Liver (tissue), 9 donors: ENCODE results near the gene MYL7. TPM values are rescaled to one million over a fixed set of nuclear protein-coding genes. Genes with fewer than 3 reads are reported as not detected.

Experiments used
- DNase-seq: peaks from one replicate; pipeline ENCODE4 v3.0.0-alpha.2; 2017; ENCODE audit warnings: low spot score
- H3K27ac ChIP-seq, 2 donors: one replicate each; pipeline ENCODE4 v1.7.0; 2013; ENCODE audit warnings: inconsistent platforms in 2 of 2, low read length in 2 of 2, control low read depth in 1 of 2, low read depth in 1 of 2, mild to moderate bottlenecking in 1 of 2
- H3K27me3 ChIP-seq, 4 donors: one replicate each; pipeline versions ENCODE4 v1.6.1 to v1.7.0; 2013; ENCODE audit warnings: low read length in 3 of 4, inconsistent platforms in 1 of 4, mild to moderate bottlenecking in 1 of 4, moderate library complexity in 1 of 4; ENCODE audit not compliant: control insufficient read depth in 4 of 4, insufficient read depth in 4 of 4
- H3K36me3 ChIP-seq, 4 donors: one replicate each; pipeline versions ENCODE4 v1.6.1 to v1.7.0; 2013; ENCODE audit warnings: low read length in 3 of 4, mild to moderate bottlenecking in 3 of 4, low read depth in 1 of 4, moderate library complexity in 1 of 4; ENCODE audit not compliant: control insufficient read depth in 4 of 4, insufficient read depth in 3 of 4
- H3K4me1 ChIP-seq, 4 donors: one replicate each; pipeline versions ENCODE4 v1.6.1 to v1.7.0; 2013; ENCODE audit warnings: low read length in 3 of 4, mild to moderate bottlenecking in 3 of 4, moderate library complexity in 1 of 4; ENCODE audit not compliant: control insufficient read depth in 4 of 4, insufficient read depth in 4 of 4
- H3K4me3 ChIP-seq, 3 donors: one replicate each; pipeline versions ENCODE4 v1.6.1 to v1.7.0; 2013; ENCODE audit warnings: low read length in 3 of 3, control low read depth in 1 of 3, low read depth in 1 of 3, mild to moderate bottlenecking in 1 of 3
- H3K9ac ChIP-seq, 2 donors: one replicate each; pipeline ENCODE4 v1.7.0; 2013; ENCODE audit warnings: low read length in 2 of 2, mild to moderate bottlenecking in 2 of 2, moderate library complexity in 2 of 2, control low read depth in 1 of 2, low read depth in 1 of 2
- H3K9me3 ChIP-seq, 4 donors: one replicate each; pipeline versions ENCODE4 v1.6.1 to v1.7.0; 2013; ENCODE audit warnings: low read length in 3 of 4; ENCODE audit not compliant: control insufficient read depth in 4 of 4
- ATF3 ChIP-seq: IDR thresholded peaks from 2 replicates; pipeline ENCODE4 v1.6.1; 2016; ENCODE audit warnings: antibody characterized with exemption
- EGR1 ChIP-seq, 2 donors: IDR thresholded peaks; 2 replicates each; pipeline ENCODE4 v1.6.1; 2016 to 2018; ENCODE audit warnings: antibody characterized with exemption in 2 of 2, low read depth in 2 of 2
- FOXA1 ChIP-seq: IDR thresholded peaks from 2 replicates; pipeline ENCODE4 v1.6.1; 2016; ENCODE audit warnings: antibody characterized with exemption
- FOXA2 ChIP-seq: IDR thresholded peaks from 2 replicates; pipeline ENCODE4 v1.6.1; 2016; ENCODE audit warnings: antibody characterized with exemption
- GABPA ChIP-seq, 2 donors: IDR thresholded peaks in 1 of 2; conservative IDR thresholded peaks in 1 of 2; 2 replicates each; pipeline ENCODE4 v1.6.1; 2016; ENCODE audit warnings: antibody characterized with exemption in 2 of 2, mild to moderate bottlenecking in 1 of 2, moderate library complexity in 1 of 2
- HNF4A ChIP-seq, 2 donors: conservative IDR thresholded peaks; 2 replicates each; pipeline ENCODE4 v1.6.1; 2016; ENCODE audit warnings: antibody characterized with exemption in 2 of 2, mild to moderate bottlenecking in 2 of 2
- HNF4G ChIP-seq: IDR thresholded peaks from 2 replicates; pipeline ENCODE4 v1.6.1; 2016; ENCODE audit warnings: antibody characterized with exemption
- JUND ChIP-seq, 2 donors: IDR thresholded peaks; 2 replicates each; pipeline ENCODE4 v1.6.1; 2016; ENCODE audit warnings: antibody characterized with exemption in 2 of 2
- MAX ChIP-seq: IDR thresholded peaks from 2 replicates; pipeline ENCODE4 v1.6.1; 2016; ENCODE audit warnings: antibody characterized with exemption
- NR2F2 ChIP-seq: IDR thresholded peaks from 2 replicates; pipeline ENCODE4 v1.6.1; 2016; ENCODE audit warnings: antibody characterized with exemption
- RAD21 ChIP-seq, 2 donors: IDR thresholded peaks; 2 replicates each; pipeline ENCODE4 v1.6.1; 2016; ENCODE audit warnings: antibody characterized with exemption in 2 of 2, mild to moderate bottlenecking in 2 of 2
- REST ChIP-seq: IDR thresholded peaks from 2 replicates; pipeline ENCODE4 v1.6.1; 2016; ENCODE audit warnings: antibody characterized with exemption, mild to moderate bottlenecking
- RXRA ChIP-seq, 2 donors: IDR thresholded peaks; 2 replicates each; pipeline ENCODE4 v1.6.1; 2017 to 2018; ENCODE audit warnings: antibody characterized with exemption in 2 of 2, mild to moderate bottlenecking in 1 of 2
- SP1 ChIP-seq: IDR thresholded peaks from 2 replicates; pipeline ENCODE4 v1.6.1; 2018; ENCODE audit warnings: antibody characterized with exemption, mild to moderate bottlenecking
- TAF1 ChIP-seq: conservative IDR thresholded peaks from 2 replicates; pipeline ENCODE4 v1.6.1; 2016; ENCODE audit warnings: antibody characterized with exemption, mild to moderate bottlenecking
- YY1 ChIP-seq: IDR thresholded peaks from 2 replicates; pipeline ENCODE4 v1.6.1; 2016; ENCODE audit warnings: antibody characterized with exemption, mild to moderate bottlenecking
- ZBTB33 ChIP-seq: IDR thresholded peaks from 2 replicates; pipeline ENCODE4 v1.6.1; 2016; ENCODE audit warnings: antibody characterized with exemption
- WGBS: extraction: QIAGEN DNeasy Blood & Tissue Kit; methylation state at CpG from one replicate; pipeline ENCODE4 v1.1.7; 2013; 5-methylcytosine and 5-hydroxymethylcytosine counted together
- polyA plus RNA-seq, 2 donors: library from polyadenylated mRNA; stranded (reverse) in 1 of 2; unstranded in 1 of 2; fragments of 200-250 nt in 1 of 2; fragments of >200 nt in 1 of 2; fragmentation: Nextera tagmentation in 1 of 2; extraction: Ambion mirVana in 1 of 2; gene quantifications; one replicate each; pipeline versions ENCODE4 v1.2.1 to v1.2.3, GENCODE V29; 2013 to 2015
- total RNA-seq, 2 donors: library from RNA; depleted of rRNA; stranded (reverse); fragments of >200 nt; gene quantifications; one replicate each; pipeline ENCODE4 v1.2.3, GENCODE V29; 2014
- TF ChIP-seq, protein P1 (sequence below): fragments of 150-350 bp; IDR thresholded peaks from 2 replicates; pipeline ENCODE4 v1.5.1; 2017; ENCODE audit warnings: improper control_type of control experiment, low read depth, low read length; ENCODE audit not compliant: missing input control
- donor health status: healthy.
- donor health status: healthy.
- donor health status: healthy.
- donor health status: healthy.
- donor health status: healthy.

MYL7 gene
- total and polyA plus RNA-seq, 4 donors, result not detected

DNA sequence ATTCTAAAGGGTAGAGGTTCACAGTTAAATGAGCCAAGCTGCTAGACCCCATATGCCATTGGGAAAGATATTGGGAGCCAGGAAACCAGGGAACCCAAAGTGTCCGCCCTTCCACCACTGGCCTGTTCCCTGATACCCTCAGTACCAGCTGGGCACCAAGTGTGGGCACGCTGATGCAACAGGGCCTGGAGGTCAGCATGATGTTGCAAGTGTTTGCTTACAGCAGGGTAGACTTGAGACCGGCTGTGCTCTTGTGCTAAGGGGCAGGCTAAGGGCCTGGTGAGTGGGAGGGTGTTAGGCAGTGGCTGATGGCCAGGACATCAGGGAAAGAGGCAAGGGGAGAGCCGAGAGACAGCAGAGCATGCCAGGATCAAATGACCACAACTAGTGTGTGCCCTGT is 21.0 kb upstream of the MYL7 start:
- no peak overlapping the region for H3K9ac ChIP-seq
- peak overlapping the region in 1 of 2 donors; percentile 35 for H3K27ac ChIP-seq
- no peak overlapping the region for H3K4me3 ChIP-seq
- DNase-seq, result no peak
- H3K36me3 ChIP-seq, result no peaks in the 10 kb centered on the region
- WGBS, result 34% methylated on average over 4 of the region's 4 CpGs
- TF ChIP-seq GABPA (IDR thresholded peaks at IDR 0.05 in 1 of 2, conservative IDR thresholded peaks at IDR 0.05 in 1 of 2) (peak in 1 of 2 donors; percentile 73), RXRA (IDR thresholded peaks at IDR 0.05) (peak; percentile 97 to 99), HNF4G (peak; percentile 90), YY1 (peak; percentile 78), ZBTB33 (peak; percentile 84), FOXA2 (peak; percentile 88), TAF1 (no peak), HNF4A (conservative IDR thresholded peaks at IDR 0.05) (peak; percentile 98 to 99), SP1 (peak; percentile 96), NR2F2 (peak; percentile 99), MAX (peak; percentile 94), RAD21 (IDR thresholded peaks at IDR 0.05) (peak; percentile 49 to 64), EGR1 (IDR thresholded peaks at IDR 0.05; ENCODE audit: low read depth in 2 of 2) (peak; percentile 72 to 81), JUND (IDR thresholded peaks at IDR 0.05) (peak; percentile 83 to 93), ATF3 (peak; percentile 99), REST (peak; percentile 63), FOXA1 (peak; percentile 88)
- TF ChIP-seq, protein P1, sequence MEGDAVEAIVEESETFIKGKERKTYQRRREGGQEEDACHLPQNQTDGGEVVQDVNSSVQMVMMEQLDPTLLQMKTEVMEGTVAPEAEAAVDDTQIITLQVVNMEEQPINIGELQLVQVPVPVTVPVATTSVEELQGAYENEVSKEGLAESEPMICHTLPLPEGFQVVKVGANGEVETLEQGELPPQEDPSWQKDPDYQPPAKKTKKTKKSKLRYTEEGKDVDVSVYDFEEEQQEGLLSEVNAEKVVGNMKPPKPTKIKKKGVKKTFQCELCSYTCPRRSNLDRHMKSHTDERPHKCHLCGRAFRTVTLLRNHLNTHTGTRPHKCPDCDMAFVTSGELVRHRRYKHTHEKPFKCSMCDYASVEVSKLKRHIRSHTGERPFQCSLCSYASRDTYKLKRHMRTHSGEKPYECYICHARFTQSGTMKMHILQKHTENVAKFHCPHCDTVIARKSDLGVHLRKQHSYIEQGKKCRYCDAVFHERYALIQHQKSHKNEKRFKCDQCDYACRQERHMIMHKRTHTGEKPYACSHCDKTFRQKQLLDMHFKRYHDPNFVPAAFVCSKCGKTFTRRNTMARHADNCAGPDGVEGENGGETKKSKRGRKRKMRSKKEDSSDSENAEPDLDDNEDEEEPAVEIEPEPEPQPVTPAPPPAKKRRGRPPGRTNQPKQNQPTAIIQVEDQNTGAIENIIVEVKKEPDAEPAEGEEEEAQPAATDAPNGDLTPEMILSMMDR, result no peak
- H3K27me3 ChIP-seq, result no peaks in the 10 kb centered on the region
- H3K4me1 ChIP-seq, result peaks cover 25 to 67% (median 61%) of the 10 kb centered on the region in 4 donors
- H3K9me3 ChIP-seq, result no peaks in the 10 kb centered on the region
